Mucosa of descending colon (tissue), 3 donors: ENCODE measurements around the gene CLDN2. TPM values are rescaled to one million over a fixed set of nuclear protein-coding genes. Genes with fewer than 3 reads are reported as not detected.
A peak's percentile ranks its signal among the peaks of the same experiment; 100 is the strongest.

Experiments used
- ATAC-seq: fragments of 200-7000 bp; cut with Tn5 transposase; one replicate; pipeline ENCODE4 v1.9.1; 2020; ENCODE audit warnings: mild to moderate bottlenecking, moderate library complexity
- DNase-seq, 3 donors: peaks; one replicate each; pipeline ENCODE4 v3.0.0-alpha.2; 2020
- H3K36me3 ChIP-seq: fragments of 200-600 bp; one replicate; pipeline ENCODE4 v1.8.0; 2021; ENCODE audit warnings: low read depth, mild to moderate bottlenecking
- H3K4me1 ChIP-seq: fragments of 200-600 bp; one replicate; pipeline ENCODE4 v1.8.0; 2021; ENCODE audit warnings: low read depth, mild to moderate bottlenecking
- H3K4me3 ChIP-seq: fragments of 200-600 bp; one replicate; pipeline ENCODE4 v1.8.0; 2021; ENCODE audit warnings: mild to moderate bottlenecking
- H3K9me3 ChIP-seq: fragments of 200-600 bp; one replicate; pipeline ENCODE4 v1.8.0; 2021; ENCODE audit warnings: mild to moderate bottlenecking
- intact Hi-C, 2 donors: fragments of 100-400 bp; cut with DNase I in 1 of 2; cut with micrococcal nuclease in 1 of 2; formaldehyde crosslinking; loops; one replicate each; pipeline versions ENCODE4 v1.11.0 to v1.11.1; 2022; cut with DNase I, micrococcal nuclease
- total RNA-seq, 3 donors: library from RNA; stranded (reverse); fragmentation: NEBNext Ultra II Directional in 2 of 3; extraction: Animal tissue kit (Norgen Biotek cat#: 25700) in 2 of 3; gene quantifications; one replicate each; pipeline versions ENCODE4 v1.2.1 to v1.2.4, GENCODE V29; 2021 to 2023
- TF ChIP-seq, protein P1 (sequence below): fragments of 200-600 bp; IDR thresholded peaks from one replicate; pipeline ENCODE4 v1.8.0; 2022; ENCODE audit warnings: antibody characterized with exemption, mild to moderate bottlenecking
- donor health status: DM: no; HTN: no; CAD: no; lungs with moderate emphysema.
- donor health status: DM: no; HTN: no; CAD: no.
- donor health status: DM: no; HTN: yes; CAD: no.

The CLDN2 gene
- total RNA-seq, 3 donors from 2014 or later, result 0.09 to 0.70 (median 0.22) TPM

- no peaks in the 10 kb centered on the region for H3K4me1 ChIP-seq
- H3K9me3 ChIP-seq, result no peaks in the 10 kb centered on the region
- no peak for DNase-seq
- TF ChIP-seq, protein P1, sequence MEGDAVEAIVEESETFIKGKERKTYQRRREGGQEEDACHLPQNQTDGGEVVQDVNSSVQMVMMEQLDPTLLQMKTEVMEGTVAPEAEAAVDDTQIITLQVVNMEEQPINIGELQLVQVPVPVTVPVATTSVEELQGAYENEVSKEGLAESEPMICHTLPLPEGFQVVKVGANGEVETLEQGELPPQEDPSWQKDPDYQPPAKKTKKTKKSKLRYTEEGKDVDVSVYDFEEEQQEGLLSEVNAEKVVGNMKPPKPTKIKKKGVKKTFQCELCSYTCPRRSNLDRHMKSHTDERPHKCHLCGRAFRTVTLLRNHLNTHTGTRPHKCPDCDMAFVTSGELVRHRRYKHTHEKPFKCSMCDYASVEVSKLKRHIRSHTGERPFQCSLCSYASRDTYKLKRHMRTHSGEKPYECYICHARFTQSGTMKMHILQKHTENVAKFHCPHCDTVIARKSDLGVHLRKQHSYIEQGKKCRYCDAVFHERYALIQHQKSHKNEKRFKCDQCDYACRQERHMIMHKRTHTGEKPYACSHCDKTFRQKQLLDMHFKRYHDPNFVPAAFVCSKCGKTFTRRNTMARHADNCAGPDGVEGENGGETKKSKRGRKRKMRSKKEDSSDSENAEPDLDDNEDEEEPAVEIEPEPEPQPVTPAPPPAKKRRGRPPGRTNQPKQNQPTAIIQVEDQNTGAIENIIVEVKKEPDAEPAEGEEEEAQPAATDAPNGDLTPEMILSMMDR, result no peak
- H3K36me3 ChIP-seq, result no peaks in the 10 kb centered on the region
- intact Hi-C loops, result no loop called here
- no peak overlapping the region for H3K4me3 ChIP-seq
- ATAC-seq, result peak; percentile 19
Observed at GRCh38 chrX:106932960-106933537, 12.8 kb downstream of the CLDN2 start.

- peak; percentile 60 for ATAC-seq
- H3K4me3 ChIP-seq, result no peak overlapping the region
- intact Hi-C loops, result no loop called here
- no peaks in the 10 kb centered on the region for H3K4me1 ChIP-seq
- TF ChIP-seq, protein P1, result no peak
- H3K9me3 ChIP-seq, result no peaks in the 10 kb centered on the region
- no peaks in the 10 kb centered on the region for H3K36me3 ChIP-seq
- DNase-seq, result peak in 1 of 3 donors; percentile 16
Observed at GRCh38 chrX:106933538-106933961, 13.3 kb downstream of the CLDN2 start.

DNA sequence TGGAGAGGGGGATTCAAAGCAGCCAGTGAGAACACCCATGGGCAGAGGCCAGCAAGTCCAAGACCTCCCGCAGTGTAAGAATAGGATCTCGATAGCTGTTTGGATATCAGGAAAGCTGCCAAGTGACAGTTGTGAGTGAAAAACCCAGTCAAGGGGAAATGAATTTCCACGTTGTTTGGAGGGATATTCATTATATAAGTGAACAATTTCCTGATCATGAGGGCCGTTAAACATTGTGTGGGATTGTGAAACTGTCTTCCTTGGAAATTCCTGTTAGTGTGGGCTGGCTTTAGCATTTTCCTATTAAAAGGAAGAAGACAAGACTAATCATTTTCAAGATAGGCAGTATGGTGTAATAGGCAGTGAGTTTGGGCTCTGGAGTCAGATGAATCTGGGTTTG, 15.0 kb downstream of the CLDN2 start:
- intact Hi-C loops, result no loop called here
- Histone ChIP-seq H3K4me1 (no peaks in the 10 kb centered on the region), H3K9me3 (no peaks in the 10 kb centered on the region), H3K4me3 (no peak overlapping the region), H3K36me3 (no peaks in the 10 kb centered on the region)
- ATAC-seq, result no peak
- DNase-seq, result no peak
- TF ChIP-seq, protein P1, result no peak

GRCh38 chrX:106936246-106936645, 16.0 kb downstream of the CLDN2 start:
- no peak overlapping the region for H3K4me3 ChIP-seq
- TF ChIP-seq, protein P1, result no peak
- DNase-seq (no peak), ATAC-seq (no peak)
- no peaks in the 10 kb centered on the region for H3K9me3 ChIP-seq
- H3K36me3 ChIP-seq, result no peaks in the 10 kb centered on the region
- no peaks in the 10 kb centered on the region for H3K4me1 ChIP-seq
- intact Hi-C loops, result no loop called here

DNA sequence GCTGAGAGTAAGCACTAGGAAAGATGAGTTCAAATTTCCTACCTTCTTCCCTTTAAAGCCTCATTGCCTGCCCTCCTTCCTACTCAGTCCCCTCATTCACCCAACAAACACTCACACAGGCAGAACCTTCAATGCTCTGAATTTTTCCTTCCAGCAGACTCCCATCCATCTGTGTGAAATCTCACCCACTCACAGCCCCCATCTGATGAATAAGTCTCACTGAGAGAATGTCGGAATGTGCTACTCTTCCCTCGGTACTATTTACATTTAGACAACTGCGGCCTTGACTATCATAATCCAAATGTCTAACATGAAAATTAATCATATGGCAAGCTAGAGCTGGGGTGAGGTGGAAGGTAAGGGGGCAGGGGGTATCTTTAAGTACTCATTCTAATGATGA, 19.4 kb downstream of the CLDN2 start:
- Histone ChIP-seq H3K9me3 (no peaks in the 10 kb centered on the region), H3K36me3 (no peaks in the 10 kb centered on the region), H3K4me3 (no peak overlapping the region), H3K4me1 (no peaks in the 10 kb centered on the region)
- intact Hi-C loops, result no loop called here
- TF ChIP-seq, protein P1, result no peak
- no peak for ATAC-seq
- DNase-seq, result no peak

DNA sequence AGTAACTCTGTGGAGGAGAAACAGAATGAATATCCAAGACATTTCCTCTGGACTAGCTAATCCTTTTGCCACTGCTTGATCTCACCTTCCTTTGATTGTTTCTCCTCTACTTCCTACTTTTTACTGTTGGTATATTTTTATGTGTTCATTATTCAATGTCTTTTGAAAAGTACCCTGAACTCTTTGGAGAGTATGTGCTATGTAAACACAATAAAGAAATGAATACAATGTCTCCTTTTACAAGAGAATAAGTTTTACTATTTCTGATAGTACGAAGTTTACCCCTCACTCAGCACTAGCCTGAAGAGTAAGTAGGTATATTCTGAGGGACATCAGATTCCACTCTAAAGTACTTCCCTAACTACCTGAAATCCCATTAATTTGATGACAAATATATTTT, 19.9 kb downstream of the CLDN2 start:
- no peaks in the 10 kb centered on the region for H3K9me3 ChIP-seq
- no peaks in the 10 kb centered on the region for H3K4me1 ChIP-seq
- intact Hi-C loops, result no loop called here
- DNase-seq, result no peak
- H3K36me3 ChIP-seq, result no peaks in the 10 kb centered on the region
- TF ChIP-seq, protein P1, result no peak
- peak; percentile 36 for ATAC-seq
- H3K4me3 ChIP-seq, result no peak overlapping the region
